ENCODE results near the gene CNPY2.

DNA sequence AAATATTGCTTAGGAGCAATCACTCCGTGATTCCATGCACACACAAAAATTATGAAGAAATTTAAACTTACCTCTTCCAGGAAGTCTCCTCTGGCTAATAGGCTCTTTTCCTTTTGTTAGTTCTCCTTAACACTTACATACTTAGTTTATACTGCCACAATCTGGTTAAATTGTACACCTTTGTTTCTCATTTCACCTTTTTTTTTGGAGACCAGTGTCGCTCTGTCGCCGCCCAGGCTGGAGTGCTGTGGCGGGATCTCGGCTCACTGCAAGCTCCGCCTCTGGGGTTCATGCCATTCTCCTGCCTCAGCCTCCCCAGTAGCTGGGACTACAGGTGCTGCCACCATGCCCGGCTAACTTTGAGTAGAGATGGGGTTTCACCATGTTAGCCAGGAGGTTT, 55.4 kb downstream of the CNPY2 start:
- TF ChIP-seq, protein P1, sequence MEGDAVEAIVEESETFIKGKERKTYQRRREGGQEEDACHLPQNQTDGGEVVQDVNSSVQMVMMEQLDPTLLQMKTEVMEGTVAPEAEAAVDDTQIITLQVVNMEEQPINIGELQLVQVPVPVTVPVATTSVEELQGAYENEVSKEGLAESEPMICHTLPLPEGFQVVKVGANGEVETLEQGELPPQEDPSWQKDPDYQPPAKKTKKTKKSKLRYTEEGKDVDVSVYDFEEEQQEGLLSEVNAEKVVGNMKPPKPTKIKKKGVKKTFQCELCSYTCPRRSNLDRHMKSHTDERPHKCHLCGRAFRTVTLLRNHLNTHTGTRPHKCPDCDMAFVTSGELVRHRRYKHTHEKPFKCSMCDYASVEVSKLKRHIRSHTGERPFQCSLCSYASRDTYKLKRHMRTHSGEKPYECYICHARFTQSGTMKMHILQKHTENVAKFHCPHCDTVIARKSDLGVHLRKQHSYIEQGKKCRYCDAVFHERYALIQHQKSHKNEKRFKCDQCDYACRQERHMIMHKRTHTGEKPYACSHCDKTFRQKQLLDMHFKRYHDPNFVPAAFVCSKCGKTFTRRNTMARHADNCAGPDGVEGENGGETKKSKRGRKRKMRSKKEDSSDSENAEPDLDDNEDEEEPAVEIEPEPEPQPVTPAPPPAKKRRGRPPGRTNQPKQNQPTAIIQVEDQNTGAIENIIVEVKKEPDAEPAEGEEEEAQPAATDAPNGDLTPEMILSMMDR (IDR thresholded peaks at IDR 0.05): no peak
- no peak for TF ChIP-seq POLR2A (IDR thresholded peaks at IDR 0.05)
